ENCODE results near the gene GPR55.

- TF ChIP-seq EZH2 (IDR thresholded peaks at IDR 0.05) = peak; percentile 23
- TF ChIP-seq CTCF (IDR thresholded peaks at IDR 0.05) = no peak
Observed at GRCh38 chr2:230864122-230864604, 60.9 kb downstream of the GPR55 start.

All from neural progenitor cell (in vitro differentiated cells).